ENCODE measurements around the gene TTLL9.
"Not testable (repeated sequence)": the region's sequence is repeated elsewhere in the genome, so short reads cannot be mapped to it uniquely, and the experiment has no call there.

TTLL9 gene

DNA sequence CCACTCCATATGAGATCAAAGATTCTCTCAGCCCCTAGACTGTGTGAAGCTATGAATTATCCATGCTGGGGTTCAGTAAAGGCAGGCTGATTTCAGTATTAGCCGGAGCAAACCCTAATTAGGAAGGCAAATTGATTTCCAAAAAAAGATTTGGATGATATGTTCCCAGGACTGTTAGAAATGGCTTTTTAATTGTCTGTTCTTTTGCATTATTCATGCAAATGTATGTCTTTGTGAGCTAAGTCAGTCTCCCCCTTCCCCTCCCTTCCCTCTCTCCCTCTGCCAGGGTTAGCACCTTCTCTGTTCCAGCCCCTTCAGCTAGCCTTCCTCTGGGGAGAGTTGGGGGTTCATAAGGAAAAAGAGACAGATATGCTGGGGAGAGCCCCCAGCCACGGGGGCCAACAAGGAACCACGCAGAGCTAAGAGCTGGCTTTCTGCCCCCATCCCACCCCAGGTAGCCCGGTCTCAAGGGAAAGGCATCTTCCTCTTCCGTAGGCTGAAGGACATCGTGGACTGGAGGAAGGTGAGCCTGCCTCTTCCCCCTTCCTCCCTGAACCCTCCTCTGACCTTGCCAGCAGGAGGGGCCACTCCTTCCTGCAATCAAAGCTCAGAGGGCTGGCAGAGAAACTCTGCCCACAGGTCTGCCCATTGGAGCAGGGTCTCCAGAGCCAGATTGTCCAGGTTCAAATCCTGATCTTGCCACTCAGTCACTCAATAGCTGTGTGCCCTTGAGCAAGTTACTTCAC lies 49.1 kb downstream of the TTLL9 start:
- no peak for DNase-seq (ENCODE audit: low read depth)

- no peak for DNase-seq (ENCODE audit: low read depth)
Measured at GRCh38 chr20:31920275-31920855, 49.9 kb downstream of the TTLL9 start.

GRCh38 chr20:31921480-31921879 lies 51.0 kb downstream of the TTLL9 start:
- DNase-seq (ENCODE audit: low read depth): not testable (repeated sequence)

DNA sequence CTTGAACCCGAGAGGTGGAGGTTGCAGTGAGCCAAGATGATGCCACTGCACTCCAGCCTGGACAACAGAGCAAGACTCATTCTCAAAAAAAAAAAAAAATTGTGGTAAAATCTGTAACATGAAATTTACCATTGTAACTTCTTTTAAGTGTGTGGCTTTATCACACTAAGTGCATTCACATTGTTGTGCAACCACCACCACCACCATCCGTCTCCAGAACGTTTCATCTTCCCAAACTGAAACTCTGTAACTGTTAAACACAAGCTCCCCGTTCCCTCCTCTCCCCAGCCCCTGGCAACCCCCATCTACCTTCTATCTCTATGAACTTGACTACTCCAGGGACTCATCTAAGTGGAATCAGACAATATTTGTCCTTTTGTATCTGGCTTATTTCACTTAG lies 51.7 kb downstream of the TTLL9 start:
- DNase-seq (ENCODE audit: low read depth): no peak

DNA sequence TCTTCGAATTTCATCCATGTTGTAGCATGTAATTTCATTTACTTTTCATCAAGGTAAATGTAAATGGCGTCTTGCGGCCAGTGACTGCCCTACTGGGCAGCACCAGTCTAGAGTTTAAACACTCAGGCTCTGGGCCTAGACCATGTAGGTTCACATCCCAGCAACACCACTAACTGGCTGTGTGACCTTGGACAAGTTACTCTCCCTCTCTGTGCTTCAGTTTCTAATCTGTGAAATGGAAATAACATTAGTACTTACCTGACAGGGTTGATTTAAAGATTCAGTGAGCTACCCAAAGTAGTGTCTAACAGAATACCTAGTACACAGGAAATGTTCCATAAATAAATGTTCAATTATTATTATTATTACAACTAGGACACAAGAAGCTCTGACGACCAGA lies 52.2 kb downstream of the TTLL9 start:
- no peak for DNase-seq (ENCODE audit: low read depth)

DNA sequence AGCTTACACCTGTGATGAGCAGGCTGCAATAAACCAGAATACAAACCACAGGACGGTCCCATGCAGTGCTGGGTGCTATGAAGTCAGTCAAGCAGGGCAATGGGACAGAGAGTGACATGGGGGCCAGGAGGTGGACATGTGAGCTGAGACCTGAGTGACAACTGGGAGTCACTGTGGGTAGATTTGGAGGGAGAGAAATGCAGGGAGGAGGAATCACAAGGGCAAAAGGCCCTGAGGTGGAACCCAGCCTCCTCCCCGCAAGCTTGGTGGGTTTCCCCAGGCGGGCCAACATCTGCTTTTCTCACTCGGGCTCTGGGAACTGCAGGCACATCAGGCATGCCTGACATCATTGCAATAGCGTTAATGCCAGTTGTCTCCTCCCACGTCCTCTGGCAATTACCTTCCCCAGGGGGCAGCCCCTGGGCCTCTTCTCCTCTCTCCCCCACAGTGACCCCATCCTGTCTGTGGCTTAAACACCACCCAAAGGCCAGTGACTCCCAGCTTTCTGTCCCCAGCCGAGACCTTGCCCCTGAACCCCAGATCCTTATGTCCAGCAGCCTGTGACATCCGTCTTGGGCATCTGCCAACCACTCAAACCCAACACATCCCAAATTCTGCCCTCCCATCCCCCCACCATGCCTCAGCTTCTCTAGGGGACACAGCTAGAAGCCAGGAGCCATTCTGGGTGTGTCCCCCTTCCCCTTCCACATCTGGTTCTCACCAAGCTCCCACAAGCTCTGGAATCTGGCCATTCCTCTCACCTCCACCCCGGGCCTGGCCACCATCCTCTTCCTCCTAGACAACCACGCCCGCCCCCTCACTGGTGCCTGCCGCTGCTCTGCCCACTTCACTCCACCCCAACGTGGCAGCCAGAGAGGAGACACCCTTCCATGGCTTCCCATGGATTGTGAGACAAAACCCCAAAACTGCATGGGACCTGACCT lies 53.2 kb downstream of the TTLL9 start:
- DNase-seq (ENCODE audit: low read depth): no peak

- DNase-seq (ENCODE audit: low read depth): no peak
Measured at GRCh38 chr20:31924561-31924960, 54.1 kb downstream of the TTLL9 start.

- no peak for DNase-seq (ENCODE audit: low read depth)
Measured at GRCh38 chr20:31925631-31926030, 55.2 kb downstream of the TTLL9 start.

GRCh38 chr20:31926493-31926892 lies 56.1 kb downstream of the TTLL9 start:
- DNase-seq (ENCODE audit: low read depth): no peak

GRCh38 chr20:31927627-31928159 lies 57.3 kb downstream of the TTLL9 start:
- no peak for DNase-seq (ENCODE audit: low read depth)

DNA sequence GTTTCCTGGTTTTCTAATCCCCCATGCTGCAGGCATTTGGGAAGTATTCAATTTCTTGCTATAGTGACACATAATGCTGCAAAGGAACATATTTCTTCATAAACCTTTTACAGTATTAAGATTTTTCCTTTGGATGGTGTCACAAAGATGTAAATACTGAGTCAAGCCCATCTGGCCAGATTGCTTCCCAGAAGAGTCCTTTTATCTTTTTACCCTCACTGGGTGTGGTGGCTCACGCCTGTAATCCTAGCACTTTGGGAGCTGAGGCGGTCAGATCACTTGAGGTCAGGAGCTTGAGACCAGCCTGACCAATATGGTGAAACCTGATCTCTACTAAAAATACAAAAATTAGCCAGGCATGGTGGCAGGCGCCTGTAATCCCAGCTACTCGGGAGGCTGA lies 59.2 kb downstream of the TTLL9 start:
- DNase-seq (ENCODE audit: low read depth): not testable (repeated sequence)

- no peak for DNase-seq (ENCODE audit: low read depth)
Measured at GRCh38 chr20:31930779-31931178, 60.3 kb downstream of the TTLL9 start.

DNA sequence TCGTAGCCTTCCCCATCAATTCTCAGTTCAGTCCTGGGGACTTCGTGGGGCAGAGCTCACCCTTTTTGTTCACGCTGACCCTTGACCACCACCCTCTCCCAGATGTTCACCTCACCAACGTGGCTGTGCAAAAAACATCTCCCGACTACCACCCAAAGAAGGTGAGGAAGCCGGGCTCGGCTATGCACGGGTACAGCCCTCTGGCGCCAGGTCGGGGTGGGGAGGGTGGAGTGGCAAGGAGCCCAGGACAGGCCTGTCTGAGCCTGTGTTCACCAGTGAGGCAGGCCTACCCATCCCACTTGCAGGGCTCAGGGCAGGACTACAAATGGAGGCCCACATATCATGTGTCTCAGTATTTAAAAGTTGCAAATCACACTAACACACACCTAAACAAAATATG lies 63.3 kb downstream of the TTLL9 start:
- DNase-seq (ENCODE audit: low read depth): no peak

DNA sequence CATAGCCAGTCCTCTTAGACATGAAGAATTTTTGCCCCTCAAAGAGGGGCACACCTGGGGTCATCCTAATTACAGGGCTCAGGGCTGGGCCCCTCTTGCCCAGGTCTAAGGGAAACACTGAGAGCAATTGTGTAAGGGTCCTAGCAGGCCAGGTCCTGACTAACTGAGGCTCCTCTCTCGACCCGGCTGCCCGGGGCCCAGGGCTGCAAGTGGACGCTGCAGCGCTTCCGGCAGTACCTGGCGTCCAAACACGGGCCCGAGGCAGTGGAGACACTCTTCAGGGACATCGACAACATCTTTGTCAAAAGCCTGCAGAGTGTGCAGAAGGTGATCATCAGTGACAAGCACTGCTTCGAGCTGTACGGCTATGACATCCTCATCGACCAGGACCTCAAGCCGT lies 64.1 kb downstream of the TTLL9 start:
- no peak for DNase-seq (ENCODE audit: low read depth)

GRCh38 chr20:31934968-31935764 lies 64.7 kb downstream of the TTLL9 start:
- no peak for DNase-seq (ENCODE audit: low read depth)

DNA sequence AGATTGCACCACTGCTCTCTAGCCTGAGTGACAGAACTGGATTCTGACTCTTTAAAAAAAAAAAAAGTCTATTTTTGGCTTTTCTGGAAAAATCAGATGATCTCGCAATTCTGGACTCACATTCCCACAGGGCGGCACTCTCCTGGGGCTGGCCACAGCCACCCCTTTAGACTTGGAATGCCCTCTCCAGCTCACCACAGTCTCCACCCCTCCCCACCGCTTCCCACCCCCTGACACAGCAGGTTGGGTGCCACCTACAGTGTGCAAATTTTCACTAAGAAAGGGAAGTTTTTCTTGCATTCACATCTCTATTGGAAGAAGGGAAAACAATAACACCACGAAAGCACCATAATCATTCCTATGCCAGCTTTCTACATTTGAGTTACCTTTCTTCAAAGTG lies 66.0 kb downstream of the TTLL9 start:
- DNase-seq (ENCODE audit: low read depth): no peak

GRCh38 chr20:31937820-31938219 lies 67.4 kb downstream of the TTLL9 start:
- no peak for DNase-seq (ENCODE audit: low read depth)

GRCh38 chr20:31939661-31940060 lies 69.2 kb downstream of the TTLL9 start:
- no peak for DNase-seq (ENCODE audit: low read depth)

DNA sequence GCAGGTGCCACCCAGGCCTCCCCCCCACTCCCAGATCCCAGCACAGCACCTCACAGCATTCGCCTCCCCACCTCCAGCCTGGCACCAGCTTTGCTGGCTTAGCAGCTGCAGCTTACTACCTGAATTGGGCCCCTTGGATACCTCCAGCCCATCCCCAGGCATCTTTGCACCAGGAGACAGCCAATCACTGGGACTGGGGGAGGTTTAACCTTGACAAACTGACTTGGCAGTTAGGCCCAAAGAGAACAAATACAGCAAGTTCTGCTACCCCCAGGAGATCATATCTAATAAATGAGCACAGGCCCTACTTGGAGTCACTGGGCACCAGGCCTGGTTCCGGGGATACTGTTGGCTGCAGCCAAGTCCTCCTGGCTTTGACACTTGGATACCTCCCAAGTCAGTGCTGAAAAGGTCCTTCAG lies 72.6 kb downstream of the TTLL9 start:
- DNase-seq (ENCODE audit: low read depth): no peak

- no peak for DNase-seq (ENCODE audit: low read depth)
Measured at GRCh38 chr20:31945319-31945718, 74.9 kb downstream of the TTLL9 start.

- DNase-seq (ENCODE audit: low read depth): no peak
Measured at GRCh38 chr20:31945785-31946184, 75.4 kb downstream of the TTLL9 start.

GRCh38 chr20:31948008-31948407 lies 77.6 kb downstream of the TTLL9 start:
- no peak for DNase-seq (ENCODE audit: low read depth)

All from stimulated activated CD8-positive, alpha-beta memory T cell treated with anti-CD3 and anti-CD28 coated beads, Interleukin-4, amount 100 ng/mL, for 24 hours (primary cell).